Thyroid gland (tissue), 4 donors: ENCODE measurements around the gene EPN3.

ENCODE experiments used
- POLR2A ChIP-seq, 2 donors: fragments of 450-650 bp; IDR thresholded peaks; one replicate each; pipeline ENCODE4 v1.6.1; 2017; ENCODE audit warnings: antibody characterized with exemption in 2 of 2, mild to moderate bottlenecking in 2 of 2, moderate library complexity in 1 of 2
- TF ChIP-seq, protein P1 (sequence below), 6 experiments: fragments of 200-600 bp in 3 of 6; fragments of 450-650 bp in 3 of 6; sonication (generic) in 3 of 6; IDR thresholded peaks; one replicate each; pipeline ENCODE4 v1.5.1; 2016 to 2019; ENCODE audit warnings: antibody characterized with exemption in 6 of 6, mild to moderate bottlenecking in 2 of 6, inconsistent platforms in 1 of 6, moderate library complexity in 1 of 6

DNA sequence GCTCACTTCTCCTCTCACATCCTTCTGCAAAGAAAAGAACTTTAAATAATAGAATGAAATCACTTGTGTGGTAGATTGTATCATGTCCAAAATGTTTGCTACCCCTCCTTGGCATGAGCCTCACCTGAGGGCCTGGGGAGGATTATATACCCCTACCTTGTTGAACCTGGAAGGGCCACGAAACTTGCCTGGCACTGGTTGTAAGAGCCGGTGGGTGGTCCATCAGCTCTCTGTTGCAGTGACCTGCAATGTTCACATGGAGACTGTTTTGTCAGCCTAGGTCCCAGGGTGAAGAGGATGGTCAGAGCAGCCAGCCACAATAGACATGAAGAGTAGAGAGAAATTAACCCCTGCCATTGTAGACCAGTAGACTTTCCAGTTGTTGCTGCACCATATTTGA is 43.7 kb upstream of the EPN3 start:
- TF ChIP-seq, protein P1, sequence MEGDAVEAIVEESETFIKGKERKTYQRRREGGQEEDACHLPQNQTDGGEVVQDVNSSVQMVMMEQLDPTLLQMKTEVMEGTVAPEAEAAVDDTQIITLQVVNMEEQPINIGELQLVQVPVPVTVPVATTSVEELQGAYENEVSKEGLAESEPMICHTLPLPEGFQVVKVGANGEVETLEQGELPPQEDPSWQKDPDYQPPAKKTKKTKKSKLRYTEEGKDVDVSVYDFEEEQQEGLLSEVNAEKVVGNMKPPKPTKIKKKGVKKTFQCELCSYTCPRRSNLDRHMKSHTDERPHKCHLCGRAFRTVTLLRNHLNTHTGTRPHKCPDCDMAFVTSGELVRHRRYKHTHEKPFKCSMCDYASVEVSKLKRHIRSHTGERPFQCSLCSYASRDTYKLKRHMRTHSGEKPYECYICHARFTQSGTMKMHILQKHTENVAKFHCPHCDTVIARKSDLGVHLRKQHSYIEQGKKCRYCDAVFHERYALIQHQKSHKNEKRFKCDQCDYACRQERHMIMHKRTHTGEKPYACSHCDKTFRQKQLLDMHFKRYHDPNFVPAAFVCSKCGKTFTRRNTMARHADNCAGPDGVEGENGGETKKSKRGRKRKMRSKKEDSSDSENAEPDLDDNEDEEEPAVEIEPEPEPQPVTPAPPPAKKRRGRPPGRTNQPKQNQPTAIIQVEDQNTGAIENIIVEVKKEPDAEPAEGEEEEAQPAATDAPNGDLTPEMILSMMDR (IDR thresholded peaks at IDR 0.05): no peak
- no peak for TF ChIP-seq POLR2A (IDR thresholded peaks at IDR 0.05)
